ENCODE data around the gene EHHADH. TPM values are rescaled to one million over a fixed set of nuclear protein-coding genes. Genes with fewer than 3 reads are reported as not detected.
A peak's percentile ranks its signal among the peaks of the same experiment; 100 is the strongest.

The EHHADH gene
- total and polyA plus RNA-seq, 2 of the 13 experiments (the other 11 are each of a cell fraction or from before 2014, with no cell fraction given), result 14.5 to 38.9 TPM

GRCh38 chr3:185280572-185281365, 26.9 kb upstream of the EHHADH start (continued):
- no peak for TF ChIP-seq KDM2A (CRISPR knock-in tag; IDR thresholded peaks at IDR 0.05; ENCODE audit: borderline replicate concordance, low read depth)
- no peak for TF ChIP-seq GFI1 (CRISPR knock-in tag; IDR thresholded peaks at IDR 0.05; ENCODE audit: borderline replicate concordance)
- TF ChIP-seq ZNF598 (CRISPR knock-in tag; IDR thresholded peaks at IDR 0.05; ENCODE audit: borderline replicate concordance), result no peak
- TF ChIP-seq ZNF619 (CRISPR knock-in tag; IDR thresholded peaks at IDR 0.05), result no peak
- TF ChIP-seq SMAD3 (CRISPR knock-in tag; IDR thresholded peaks at IDR 0.05), result 0 out of 2 replicates have a peak, but pooled peaks have one; percentile 30
- TF ChIP-seq STAG1 (CRISPR knock-in tag; IDR thresholded peaks at IDR 0.05), result peak; percentile 45
- TF ChIP-seq FOXP4 (CRISPR knock-in tag; IDR thresholded peaks at IDR 0.05), result no peak
- TF ChIP-seq KMT2B (CRISPR knock-in tag; IDR thresholded peaks at IDR 0.05), result 0 out of 2 replicates have a peak, but pooled peaks have one; percentile 24
- TF ChIP-seq SAP130 (CRISPR knock-in tag; IDR thresholded peaks at IDR 0.05; ENCODE audit: low read depth), result peak; percentile 33; the same call in 1 of the 2 replicates
- TF ChIP-seq ZNF678 (CRISPR knock-in tag; IDR thresholded peaks at IDR 0.05), result no peak
- peak; percentile 29; the same call in 1 of the 2 replicates for TF ChIP-seq ZBTB21 (CRISPR knock-in tag; IDR thresholded peaks at IDR 0.05)
- TF ChIP-seq ZFP62 (CRISPR knock-in tag; IDR thresholded peaks at IDR 0.05), result no peak
- no peak for TF ChIP-seq DBP (CRISPR knock-in tag; IDR thresholded peaks at IDR 0.05; ENCODE audit: not compliant biosample characterization)
- no peak for TF ChIP-seq HOXD1 (CRISPR knock-in tag; IDR thresholded peaks at IDR 0.05)
- peak; percentile 47; the same call in 1 of the 2 replicates for TF ChIP-seq THAP11 (CRISPR knock-in tag; IDR thresholded peaks at IDR 0.05)
- TF ChIP-seq CBX5 (CRISPR knock-in tag; IDR thresholded peaks at IDR 0.05; ENCODE audit: borderline replicate concordance), result no peak
- peak; percentile 26; the same call in 1 of the 2 replicates for TF ChIP-seq GATAD2A (CRISPR knock-in tag; IDR thresholded peaks at IDR 0.05)
- no peak for TF ChIP-seq CAMTA2 (CRISPR knock-in tag; IDR thresholded peaks at IDR 0.05; ENCODE audit: borderline replicate concordance)
- no peak for TF ChIP-seq ZSCAN5A (CRISPR knock-in tag; IDR thresholded peaks at IDR 0.05; ENCODE audit: borderline replicate concordance)
- TF ChIP-seq ELF3 (CRISPR knock-in tag; IDR thresholded peaks at IDR 0.05), result peak; percentile 56; the same call in 1 of the 2 replicates
- TF ChIP-seq E2F2 (CRISPR knock-in tag; IDR thresholded peaks at IDR 0.05; ENCODE audit: borderline replicate concordance), result no peak
- TF ChIP-seq THAP9 (CRISPR knock-in tag; IDR thresholded peaks at IDR 0.05; ENCODE audit: borderline replicate concordance), result no peak
